ENCODE measurements around the gene RASAL3.

RASAL3 gene

DNA sequence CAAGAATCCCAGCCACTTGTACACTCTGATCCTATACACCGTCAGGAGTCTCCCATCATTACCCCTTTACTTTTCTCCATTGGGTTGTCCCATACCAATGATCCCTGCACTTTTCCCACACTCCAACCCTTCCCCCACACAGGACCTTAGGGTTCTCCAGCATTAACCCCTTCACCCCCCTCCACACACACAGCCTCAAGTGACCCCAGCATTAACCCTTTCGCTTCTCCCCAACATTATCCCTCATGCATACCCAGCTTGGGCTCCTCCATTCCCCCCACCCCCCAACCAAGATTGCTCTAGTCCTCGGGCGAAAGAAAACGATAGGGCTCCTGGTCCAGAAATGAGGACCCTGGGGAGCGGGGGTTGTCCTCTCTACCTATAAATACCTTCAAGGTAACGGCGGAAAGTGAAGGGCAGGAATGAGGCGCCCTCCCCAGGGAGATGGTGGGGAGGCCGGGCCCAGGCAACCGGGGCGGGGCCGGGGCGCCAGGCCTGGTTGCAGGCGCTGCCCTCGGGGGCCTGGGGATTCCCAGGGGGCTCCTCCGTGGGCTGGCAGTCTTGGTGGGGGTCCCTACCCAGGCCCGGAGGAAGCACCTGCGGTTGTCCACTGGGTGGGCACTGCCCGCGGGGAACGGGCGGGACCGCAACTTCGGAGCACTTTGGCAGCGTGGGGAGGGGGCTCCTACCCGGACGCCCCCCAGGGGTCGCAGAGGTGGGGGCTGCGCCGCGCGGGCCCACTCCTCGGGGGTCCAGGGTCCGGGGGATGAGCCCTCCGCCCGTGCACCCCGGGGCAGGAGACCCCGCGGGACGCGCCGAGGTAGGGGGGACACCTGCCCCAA is 15.3 kb downstream of the RASAL3 start:
- DNase-seq = no peak

DNA sequence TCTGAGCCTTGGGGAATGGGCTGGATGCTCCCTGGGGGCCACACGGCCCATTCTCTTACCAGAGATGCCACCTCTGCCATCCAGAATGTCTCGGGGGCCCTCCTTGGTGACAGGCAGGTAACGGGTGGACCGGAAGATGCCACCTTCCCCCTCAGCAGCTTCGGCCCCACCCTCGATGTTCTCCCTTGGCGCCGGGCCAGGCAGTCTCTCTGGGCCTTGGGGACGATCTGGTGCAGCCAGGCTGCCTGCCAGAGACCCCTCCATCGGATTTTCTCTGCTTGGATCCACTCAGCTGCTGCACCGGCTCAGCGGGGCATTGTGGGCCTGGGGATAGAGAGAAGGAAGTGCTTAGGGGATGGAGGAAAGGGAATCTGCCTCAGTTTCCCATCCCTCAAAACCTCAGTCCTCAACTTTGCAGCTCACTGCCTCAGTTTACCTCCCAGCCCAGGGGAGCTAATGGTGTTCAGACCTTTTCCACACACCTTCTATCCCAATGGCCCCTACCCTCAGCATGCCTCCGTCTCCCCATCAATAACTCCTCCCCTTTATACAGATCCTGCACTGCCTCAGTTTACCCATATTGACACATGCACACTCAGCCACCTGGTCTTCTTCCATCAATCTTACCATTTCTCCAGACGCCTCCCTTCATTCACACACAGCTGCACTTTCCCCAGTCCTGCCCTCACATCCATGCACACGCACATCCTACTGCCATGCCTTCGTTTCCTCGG is 16.1 kb downstream of the RASAL3 start:
- no peak for DNase-seq

DNA sequence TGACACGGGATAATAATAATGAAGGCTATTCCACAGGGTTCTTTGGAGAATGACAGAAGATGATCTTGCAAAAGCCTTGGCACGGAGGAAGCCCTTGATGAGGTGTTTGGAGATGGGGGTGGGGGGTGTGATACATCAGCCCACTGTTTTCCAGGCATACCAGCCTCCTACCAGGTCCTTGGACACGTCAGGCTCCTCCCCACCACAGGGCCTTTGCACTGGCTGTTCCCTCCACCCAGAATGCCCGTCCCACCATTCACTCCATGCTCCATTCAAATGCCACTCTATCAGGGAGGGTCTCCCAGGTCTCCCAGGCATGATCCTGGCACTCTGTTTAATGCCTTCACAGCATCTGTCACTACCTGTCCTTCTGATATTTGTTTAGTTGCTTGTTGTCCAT is 17.3 kb downstream of the RASAL3 start:
- DNase-seq = no peak

DNA sequence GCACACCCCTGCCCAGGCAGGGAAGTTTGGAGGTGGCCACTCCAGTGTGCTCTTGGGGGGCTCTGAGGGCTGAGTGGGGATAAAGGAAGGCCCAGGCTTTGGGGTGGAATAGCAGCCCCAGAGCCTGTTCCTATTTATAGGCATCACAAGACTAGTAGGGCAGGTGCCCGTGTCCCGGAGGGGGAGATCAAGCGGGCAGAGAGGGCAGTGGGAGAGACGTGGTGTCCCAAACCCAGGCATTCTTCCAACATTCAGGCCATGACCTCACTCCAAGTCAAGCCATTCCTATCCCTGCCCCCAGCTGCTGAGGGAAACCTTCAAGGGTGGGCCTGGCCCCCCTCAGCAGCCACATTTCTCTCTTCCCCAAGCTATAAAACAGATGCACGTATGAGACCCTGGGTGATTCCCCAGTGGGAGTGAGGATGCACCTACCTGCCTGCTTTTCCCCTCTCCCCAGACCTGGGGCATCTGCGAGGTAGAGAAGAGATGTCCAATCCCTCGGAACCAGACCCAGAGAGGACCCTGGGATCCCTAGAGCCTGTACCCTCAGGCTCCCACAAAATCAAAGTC is 18.5 kb downstream of the RASAL3 start:
- no peak for DNase-seq

DNA sequence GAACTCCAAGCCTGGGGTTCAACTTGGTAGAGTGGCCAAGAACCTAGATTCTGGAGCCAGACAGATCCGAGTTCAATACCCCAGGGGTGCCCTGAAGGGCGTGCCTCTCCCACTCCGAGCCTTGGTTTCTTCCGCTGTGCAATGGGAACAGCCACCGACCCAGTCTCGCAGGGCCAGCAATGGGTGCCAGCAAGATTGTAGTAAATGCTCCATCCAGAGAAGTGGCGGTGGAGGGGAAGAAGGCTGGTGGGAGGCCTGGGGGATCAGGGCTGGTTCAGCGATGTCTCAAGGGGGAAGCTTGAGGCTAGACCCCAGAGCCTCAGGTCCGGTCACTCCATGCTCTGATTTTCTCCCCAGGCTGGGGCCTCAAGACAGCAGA is 19.1 kb downstream of the RASAL3 start:
- no peak for DNase-seq

DNA sequence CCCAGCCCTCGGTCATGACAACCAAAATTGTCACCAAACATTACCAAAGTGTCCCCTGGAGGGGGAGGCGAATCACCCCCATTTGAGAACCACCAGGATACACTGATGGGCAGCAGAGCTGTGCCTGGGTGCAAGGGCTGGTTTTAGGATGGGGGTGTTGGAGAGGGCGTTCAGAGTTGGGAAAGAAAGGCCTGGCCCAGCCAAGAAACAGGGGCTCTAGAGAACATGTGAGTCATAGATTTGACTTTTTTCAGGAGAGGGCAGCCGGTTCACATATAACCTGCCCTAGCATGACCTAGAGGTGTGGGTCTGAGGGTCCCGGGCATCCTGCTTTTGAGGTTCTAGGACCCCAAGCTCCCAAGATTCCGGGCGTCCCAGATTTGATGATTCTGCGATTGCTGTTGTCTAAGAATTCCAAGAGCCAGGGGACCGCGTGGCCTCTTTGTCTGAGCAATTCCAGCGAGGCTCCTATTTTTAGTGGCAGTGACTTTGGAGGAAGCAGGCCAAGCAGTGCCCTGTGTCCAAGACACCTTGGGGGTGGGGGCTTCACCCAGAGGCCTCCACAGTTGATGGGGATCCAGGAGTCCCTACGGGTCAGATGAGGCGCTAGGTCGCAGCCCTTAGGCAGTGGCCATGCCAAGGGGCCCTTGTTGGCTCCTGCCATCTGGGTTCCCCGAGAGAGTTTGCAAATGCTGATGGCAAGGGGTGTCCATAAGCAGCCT is 19.7 kb downstream of the RASAL3 start:
- no peak for DNase-seq

DNA sequence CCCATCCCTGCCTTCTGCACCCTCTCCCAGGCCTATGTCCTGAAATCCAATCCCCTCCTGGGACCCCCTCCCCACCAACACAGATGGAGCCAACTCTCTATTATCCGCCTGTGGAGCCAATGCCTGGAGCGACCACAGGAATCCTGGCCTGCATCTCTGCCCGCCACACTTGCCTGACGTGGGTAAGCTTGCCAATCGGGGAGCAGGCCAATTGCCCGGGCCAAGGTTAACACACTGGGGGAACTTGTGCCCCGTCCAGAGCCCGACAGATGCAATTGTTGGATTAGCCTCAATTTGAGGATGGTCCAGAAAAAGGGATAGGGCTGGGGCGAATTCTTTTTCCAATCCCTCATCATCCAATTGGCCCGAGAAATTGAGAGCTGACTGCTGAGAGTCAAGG is 20.5 kb downstream of the RASAL3 start:
- DNase-seq = no peak

DNA sequence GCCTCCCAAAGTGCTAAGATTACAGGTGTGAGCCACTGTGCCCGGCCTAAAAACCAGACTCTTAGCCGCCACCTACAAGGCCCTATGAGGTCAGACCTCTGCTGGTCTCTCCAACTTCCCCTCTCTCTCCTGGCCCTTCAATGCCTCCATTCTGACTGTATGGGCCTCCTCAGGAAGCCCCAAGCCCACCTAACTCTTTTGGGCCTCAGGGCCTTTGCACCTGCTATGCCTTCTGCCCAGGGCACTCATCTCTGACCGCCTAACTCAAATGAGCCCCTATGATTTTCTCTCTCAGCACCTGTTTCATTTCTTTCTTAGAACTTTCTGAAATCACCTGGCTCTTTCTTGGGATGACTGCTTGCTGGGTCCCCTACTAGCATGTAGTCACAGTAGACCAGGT is 21.0 kb downstream of the RASAL3 start:
- no peak for DNase-seq

DNA sequence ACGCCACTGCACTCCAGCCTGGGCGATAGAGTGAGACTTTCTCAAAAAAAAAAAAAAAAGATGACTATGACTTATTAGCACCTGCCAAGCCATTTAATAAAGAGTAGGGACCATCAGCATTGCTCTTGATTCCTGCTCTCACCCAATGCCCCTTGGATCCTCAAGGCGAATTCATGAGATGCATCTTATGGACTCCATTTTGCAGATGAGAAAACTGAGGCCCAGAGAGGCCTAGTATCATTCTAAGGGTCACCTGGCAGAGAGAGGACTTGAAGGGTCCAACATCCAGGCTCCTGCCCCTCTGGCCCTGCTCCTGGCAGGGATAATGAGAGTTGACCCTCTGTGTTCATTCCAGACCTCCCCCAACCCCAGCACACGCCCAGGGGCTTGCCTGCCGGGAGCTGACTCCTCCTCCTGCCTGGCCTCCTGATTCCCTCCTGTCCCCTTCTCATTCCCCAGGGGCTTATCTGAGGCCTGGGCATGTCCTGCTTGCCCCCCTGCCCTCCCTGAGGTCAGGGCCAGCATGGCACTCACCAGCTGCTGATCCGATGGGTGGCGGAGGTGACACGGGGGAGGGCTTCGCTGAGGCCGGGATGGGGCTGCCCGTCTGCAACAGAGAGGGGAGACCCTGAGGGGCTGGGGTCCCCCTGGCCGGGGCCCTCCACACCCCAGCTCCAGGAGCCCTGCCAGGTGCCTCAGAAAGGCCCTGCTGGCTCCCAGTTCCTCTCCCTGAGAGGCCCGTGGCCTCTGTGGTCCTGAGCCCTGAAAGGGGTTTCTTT is 22.0 kb downstream of the RASAL3 start:
- no peak for DNase-seq

DNA sequence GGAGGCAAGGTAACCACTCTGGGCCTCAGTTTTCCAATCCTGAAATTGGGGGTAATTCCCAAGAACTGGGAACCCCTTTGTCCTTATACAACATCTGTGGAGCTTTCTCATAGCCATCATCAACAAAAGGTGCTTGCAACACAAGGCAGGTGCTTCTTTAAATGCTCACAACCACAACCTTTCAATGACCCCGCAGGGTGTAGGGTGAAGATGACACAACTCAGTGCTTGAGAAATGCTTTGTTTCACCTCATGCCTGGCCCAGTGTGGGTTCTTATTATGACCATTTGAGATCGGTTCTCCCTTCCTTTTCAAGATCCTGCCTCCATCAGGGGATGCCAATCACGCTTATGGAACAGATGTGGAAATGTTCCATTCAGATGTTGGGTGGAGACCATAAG is 23.0 kb downstream of the RASAL3 start:
- DNase-seq = no peak

DNA sequence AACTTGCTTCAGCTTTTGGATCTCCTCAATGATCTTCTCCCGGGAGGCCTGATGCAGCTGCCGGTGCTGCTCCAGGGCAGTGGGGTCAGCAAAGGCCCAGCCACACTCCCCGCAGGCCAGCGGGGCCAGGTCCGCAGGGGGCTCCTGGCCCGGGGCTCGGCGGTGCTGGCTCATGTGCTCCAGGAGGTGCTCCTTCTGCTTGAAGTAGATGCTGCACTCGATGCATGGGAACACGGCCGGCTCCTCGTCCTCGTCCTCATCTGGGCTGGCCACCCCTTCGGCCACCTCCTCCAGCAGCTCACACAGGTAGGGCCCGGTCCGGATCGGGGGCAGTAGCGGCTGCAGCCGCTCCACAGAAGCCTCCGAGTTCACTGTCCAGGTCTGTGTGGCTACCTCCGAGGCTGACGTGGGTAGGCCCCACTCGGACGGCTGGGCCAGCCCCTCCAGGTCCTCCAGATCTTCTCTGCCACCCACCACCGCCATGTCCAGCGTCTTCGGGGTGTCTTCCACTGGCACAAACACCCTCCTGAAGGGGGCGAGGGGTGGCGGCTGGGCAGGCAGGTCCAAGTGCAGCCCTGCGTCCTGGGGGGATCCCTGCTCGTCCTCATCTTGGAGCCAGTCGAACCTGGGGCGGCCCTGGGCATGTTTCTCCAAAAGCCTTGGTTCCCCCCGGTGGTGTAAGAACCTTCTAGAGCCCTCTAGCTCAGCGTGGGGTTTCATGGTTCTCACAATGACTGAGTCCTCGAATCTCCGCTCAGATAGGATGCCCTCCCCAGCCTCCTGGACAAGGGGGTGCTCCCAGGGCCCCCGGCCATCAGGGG is 24.3 kb downstream of the RASAL3 start:
- no peak for DNase-seq

DNA sequence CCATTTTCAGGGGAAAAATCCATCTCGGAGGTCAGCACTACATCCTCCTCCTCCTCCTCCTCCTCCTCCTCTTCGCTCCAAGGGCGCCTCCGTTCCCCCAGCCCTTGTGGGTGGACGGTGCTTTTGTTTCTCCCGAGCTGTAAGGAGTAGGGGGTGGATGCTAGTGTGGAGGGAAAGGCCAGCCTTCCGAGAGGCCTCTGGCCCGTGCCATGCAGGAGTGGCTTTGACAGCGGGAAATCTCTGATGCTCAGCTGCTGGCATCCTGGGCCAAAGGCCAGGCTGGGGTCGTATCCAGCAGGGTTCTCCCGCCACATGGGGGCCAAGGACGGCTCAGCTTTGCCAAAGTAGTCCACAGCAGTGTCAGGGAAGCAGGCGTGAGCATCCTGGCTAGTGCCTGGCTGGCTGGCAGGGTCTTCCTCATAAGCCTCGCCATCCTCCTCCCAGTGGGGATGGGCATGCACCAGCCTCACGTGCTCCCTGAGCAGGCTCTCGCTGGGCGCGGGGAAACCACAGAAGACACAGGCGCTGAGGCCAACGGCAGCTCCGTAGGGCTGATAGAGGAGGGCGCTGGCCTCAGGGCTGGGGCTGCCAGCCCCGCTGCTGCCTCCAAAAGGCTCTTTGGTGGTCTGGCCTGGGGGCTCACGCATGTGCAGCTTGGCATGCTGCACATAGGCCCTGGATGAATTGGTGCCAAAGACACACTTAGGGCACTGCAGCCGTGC is 25.1 kb downstream of the RASAL3 start:
- DNase-seq = no peak

DNA sequence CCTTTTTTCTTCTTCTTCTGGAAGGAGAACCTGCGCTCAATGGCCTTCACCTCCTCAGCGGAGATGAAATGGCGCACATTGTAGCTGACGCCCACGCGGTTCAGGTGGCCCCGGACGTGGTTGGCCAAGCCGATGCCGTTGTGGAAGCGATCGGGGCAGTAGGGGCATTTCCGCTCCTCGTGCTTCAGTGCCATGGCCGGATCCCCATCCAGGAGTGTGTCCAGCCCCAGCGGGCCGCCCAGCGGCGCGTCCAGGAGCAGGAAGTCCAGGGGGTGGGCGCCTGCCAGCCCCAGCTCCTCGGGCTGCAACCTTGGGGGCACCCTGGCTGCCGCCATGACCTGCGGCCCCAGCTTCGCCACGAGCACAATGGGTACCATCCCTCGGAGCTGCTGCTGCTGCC is 25.8 kb downstream of the RASAL3 start:
- DNase-seq = no peak

DNA sequence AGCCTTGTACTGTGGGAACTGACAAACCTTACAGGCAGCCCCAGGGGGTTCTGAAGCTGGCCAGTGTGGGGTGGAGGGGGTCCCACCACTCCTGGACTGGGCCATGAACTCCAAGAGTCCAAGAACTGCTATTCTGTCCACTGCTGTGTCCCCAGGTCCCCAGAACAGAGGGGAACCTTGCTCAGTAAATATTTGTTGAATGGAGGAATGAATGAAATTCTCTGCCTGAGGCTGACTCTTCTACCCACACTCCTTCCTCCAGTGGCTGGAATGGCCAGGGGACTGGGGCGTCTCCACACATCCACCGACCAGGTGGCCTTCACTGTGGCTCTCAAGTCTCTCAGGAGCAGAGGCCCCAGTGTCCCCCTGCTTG is 26.2 kb downstream of the RASAL3 start:
- no peak for DNase-seq

DNA sequence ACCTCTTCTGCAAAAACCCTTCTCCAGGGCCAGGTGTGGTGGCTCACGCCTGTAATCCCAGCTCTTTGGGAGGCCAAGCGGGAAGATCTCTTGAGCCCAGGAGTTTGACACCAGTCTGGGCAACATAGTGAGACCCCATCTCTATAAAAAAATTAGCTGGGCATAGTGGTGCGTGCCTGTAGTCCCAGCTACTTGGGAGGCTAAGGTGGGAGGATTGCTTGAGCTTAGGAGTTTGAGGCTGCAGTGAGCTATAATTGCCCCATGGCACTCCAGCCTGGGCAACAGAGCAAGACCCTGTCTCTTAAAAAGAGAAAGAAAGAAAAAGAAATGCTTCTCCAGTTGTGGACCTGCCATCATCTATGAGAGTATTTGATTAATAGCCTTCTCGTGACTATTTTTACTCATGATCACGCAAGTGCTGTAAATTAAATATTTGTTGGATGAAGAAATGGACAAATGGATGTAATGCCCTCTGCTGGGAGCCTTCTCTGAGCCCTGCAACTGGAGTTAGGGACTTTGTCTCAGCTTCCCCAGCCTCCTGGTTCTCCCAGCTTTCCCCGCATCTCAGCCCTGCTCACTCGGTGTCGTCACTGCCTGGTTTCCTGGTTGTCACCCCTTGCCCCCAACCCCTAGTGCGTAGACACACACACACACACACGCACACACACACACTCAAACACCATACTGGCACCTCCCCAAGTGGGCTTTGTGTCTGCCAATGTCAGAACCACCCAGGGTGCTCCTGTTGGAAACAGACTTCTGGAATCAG is 26.8 kb downstream of the RASAL3 start:
- DNase-seq = no peak

DNA sequence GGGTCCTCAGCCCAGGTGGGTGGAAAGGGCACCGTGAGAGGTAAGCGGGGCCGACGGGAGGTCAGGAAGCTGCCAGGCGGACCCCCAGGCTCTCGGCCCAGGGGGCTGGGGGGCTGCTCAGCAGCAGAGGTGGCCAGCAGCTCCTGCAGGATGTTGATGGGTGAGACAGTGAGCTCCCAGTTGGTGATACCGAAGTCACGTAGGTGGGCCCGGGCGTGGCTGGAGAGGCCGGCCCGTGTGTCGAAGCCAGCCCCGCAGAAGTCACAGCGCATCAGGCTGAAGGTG is 27.6 kb downstream of the RASAL3 start:
- DNase-seq = no peak

DNA sequence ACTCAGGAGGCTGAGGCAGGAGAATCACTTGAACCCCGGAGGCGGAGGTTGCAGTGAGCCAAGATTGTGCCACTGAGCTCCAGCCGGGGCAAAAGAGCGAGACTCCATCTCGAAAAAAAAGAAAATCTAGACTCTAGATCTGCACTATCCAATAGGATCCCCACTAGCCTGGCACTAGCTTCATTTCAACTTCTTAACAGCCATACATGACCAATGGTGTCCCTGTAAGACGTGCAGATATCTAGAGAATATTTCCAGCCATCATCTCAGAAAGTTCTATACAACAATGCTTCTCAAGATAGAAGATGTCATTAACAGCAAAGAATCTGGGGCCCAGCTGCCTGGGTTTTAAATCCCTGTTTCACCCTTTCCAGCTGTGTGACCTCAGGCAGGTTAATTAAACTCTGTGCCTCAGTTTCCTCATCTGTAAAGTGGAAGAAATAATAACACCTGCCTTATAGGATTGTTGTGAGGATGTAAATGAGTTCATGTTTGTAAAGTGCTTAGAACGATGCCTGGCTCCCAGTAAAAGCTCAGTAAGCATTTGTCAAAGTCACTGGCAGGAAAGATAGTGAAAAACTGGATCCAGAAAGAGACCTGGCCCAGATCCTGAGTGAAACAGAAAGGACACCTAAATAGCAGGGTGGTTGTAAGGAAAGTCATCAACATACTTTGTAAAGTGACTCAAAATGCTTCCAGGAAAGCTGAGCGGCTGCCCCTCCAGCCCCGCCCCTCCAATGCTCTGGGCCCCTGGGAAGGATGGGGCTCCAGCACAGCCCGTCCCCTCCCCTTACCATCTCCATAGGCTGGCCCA is 28.1 kb downstream of the RASAL3 start:
- DNase-seq = no peak

DNA sequence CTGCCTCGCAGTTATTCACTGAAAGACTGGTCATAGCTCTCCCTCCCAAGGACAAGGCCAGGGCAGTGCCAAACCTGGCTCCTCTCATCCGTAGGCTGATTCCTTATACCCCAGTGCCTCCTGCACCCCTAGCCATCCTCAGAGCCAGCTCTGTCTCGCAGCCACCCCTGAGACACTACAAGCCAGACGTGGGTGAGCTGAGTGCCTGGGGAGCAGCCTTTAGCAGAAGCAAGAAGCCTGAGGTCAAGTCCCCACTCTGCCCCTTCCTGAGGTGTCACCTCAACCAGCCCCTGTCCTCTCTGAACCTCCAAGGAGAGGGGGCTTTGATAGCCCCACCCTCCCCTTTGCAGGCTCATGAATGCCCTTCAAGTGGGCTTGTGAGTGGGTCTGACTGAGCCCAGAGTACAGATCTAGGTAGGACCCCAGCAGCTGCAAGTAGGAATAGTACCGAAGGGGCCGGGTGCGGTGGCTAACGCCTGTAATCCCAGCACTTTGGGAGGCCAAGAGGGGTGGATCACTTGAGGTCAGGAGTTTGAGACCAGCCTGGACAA is 30.8 kb downstream of the RASAL3 start:
- DNase-seq = no peak

All from DMS 273 treated with DMSO at 0.1 percent for 48 hours (cell line).